ENCODE data around the gene STRN.

STRN gene

DNA sequence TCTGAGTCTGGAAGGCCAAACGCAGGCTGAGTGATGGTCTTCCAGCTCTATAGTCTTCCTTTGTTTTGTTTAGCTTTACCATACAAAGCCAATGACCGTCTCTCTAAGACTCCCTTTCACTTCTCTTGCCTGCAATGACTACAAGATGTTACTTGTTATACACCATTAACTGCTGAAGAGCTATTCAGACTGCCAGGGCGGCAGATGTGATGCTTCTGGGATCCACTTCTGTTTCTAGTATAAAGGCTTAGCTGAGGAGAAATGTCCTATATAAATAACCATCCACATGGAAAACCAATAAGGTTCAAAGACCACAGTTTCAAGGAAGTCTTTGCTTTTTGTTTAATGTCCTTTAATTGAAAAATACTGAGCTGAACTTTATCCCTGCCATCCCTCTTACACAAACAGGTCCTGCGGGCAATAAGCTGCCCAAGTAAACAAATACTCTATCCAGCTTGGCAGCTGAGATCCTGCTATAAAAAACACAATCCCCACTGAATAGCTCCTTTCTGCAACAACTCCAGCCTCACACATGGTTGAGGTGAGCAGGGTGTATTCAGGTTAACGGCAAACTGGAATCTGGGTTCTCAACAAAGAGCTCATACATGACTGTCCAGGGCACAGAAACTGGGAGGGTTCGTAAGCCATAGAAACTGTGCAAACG, 145.3 kb downstream of the STRN start:
- no peak overlapping the region for H3K4me3 ChIP-seq (ENCODE audit: low read depth, low read length)
- TF ChIP-seq, protein P1, sequence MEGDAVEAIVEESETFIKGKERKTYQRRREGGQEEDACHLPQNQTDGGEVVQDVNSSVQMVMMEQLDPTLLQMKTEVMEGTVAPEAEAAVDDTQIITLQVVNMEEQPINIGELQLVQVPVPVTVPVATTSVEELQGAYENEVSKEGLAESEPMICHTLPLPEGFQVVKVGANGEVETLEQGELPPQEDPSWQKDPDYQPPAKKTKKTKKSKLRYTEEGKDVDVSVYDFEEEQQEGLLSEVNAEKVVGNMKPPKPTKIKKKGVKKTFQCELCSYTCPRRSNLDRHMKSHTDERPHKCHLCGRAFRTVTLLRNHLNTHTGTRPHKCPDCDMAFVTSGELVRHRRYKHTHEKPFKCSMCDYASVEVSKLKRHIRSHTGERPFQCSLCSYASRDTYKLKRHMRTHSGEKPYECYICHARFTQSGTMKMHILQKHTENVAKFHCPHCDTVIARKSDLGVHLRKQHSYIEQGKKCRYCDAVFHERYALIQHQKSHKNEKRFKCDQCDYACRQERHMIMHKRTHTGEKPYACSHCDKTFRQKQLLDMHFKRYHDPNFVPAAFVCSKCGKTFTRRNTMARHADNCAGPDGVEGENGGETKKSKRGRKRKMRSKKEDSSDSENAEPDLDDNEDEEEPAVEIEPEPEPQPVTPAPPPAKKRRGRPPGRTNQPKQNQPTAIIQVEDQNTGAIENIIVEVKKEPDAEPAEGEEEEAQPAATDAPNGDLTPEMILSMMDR (IDR thresholded peaks at IDR 0.05; ENCODE audit: insufficient read depth, low read depth, low read length, missing control alignments) = no peak
- DNase-seq (ENCODE audit: low read depth) = no peak

DNA sequence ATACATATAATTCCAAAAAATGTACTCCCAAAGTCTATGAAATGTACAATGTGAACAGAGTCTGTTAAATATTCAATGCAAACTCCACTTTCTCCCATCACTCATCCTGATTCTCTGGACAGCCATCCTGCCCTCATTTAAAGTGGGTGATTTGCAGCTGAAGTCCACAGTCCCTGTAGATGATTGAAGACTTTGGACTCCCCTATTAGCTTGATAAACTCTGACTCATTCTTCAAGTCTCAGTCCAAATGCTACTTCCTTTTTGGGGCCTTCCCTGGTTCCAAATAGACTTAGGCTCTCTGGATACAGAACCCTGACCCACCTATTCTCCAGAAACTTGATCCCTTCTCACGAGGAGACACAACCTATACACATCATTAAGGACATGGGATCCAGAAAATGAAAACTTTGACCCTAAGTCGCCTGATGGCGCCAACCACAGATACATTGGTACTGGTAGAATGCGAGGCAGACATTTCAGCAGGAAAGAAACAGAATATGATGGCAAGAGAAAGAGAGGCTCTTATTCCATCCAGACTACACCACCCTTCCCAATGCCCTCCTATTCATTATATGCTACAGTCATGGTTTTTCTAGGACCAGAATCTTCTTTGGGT, 147.1 kb downstream of the STRN start:
- no peak for DNase-seq (ENCODE audit: low read depth)
- TF ChIP-seq, protein P1 (IDR thresholded peaks at IDR 0.05; ENCODE audit: insufficient read depth, low read depth, low read length, missing control alignments) = no peak
- H3K4me3 ChIP-seq (ENCODE audit: low read depth, low read length) = no peak overlapping the region

DNA sequence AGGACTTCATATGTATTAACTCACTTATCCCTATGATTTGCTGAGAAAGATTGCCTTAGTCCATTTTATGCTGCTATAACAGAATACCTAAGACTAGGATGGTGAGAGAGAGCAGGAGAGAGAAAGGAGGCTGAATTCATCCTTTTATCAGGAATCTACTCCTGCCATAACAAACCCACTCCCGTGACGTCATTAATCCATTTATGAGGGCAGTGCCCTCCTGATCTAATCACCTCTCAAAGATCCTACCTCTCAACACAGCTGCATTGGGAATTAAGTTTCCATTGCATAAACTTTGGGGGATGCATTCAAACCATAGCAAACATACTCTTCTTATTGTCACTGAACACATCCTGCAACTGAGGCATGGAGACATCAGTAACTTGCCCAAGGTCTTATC, 147.8 kb downstream of the STRN start:
- TF ChIP-seq, protein P1 (IDR thresholded peaks at IDR 0.05; ENCODE audit: insufficient read depth, low read depth, low read length, missing control alignments) = no peak
- no peak for DNase-seq (ENCODE audit: low read depth)
- no peak overlapping the region for H3K4me3 ChIP-seq (ENCODE audit: low read depth, low read length)

DNA sequence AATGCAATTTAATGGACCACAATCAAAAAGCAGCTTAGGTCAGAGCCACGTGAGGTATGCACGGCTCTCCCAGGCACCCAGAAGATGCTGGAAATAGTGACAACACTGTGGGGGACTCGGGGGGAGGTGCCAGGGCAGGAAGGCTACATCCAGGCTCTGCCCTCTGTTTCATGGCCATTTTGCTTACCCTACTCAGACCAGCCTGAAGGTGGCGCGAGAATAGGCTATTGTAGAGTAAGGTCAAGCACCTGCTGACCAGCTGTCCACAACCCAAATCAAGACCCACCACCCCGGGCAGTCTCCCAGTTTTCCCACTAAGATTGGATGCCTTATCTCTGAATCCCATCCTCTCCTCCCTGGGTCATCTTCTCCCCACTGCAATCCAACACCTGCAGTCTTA, 154.1 kb downstream of the STRN start:
- H3K4me3 ChIP-seq (ENCODE audit: low read depth, low read length) = no peak overlapping the region
- DNase-seq (ENCODE audit: low read depth) = no peak
- TF ChIP-seq, protein P1 (IDR thresholded peaks at IDR 0.05; ENCODE audit: insufficient read depth, low read depth, low read length, missing control alignments) = peak; percentile 23

DNA sequence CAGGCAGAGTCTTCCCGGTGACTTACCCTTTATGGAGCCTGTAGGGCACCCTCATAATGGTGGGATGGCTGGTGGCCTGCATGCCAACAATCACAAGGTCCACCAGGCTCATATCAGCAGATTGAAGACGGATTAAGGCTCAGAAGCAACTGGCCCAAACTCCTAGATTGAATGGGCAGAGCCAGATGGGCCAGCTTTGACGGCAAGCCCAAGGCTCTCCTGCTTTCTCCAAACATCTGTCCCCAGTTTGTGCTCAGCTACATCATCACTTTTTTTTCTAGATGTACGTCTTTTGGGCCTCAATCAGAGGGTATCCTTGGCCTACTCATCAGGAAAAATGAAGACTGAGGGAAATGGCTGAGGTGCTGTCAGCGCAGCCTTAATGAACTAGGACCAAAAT, 155.3 kb downstream of the STRN start:
- no peak overlapping the region for H3K4me3 ChIP-seq (ENCODE audit: low read depth, low read length)
- DNase-seq (ENCODE audit: low read depth) = no peak
- TF ChIP-seq, protein P1 (IDR thresholded peaks at IDR 0.05; ENCODE audit: insufficient read depth, low read depth, low read length, missing control alignments) = no peak

DNA sequence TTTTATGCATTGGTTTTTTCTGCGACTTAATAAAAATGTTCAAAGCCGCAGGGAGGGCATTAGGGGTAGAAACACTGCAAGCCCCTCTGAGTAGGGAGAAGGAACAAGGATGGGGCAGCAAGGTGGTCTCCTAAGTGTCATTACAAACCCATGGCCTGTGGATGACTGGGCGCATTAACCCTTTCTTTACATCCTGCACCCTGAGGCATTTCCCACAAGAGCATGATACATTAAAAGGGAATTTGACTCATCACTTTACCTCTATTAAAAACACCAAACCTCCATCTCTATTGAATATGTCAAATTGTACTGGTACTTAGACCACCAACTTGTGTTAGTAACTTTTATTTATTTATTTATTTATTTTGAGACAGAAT, 157.3 kb downstream of the STRN start:
- TF ChIP-seq, protein P1 (IDR thresholded peaks at IDR 0.05; ENCODE audit: insufficient read depth, low read depth, low read length, missing control alignments) = no peak
- no peak for DNase-seq (ENCODE audit: low read depth)
- no peak overlapping the region for H3K4me3 ChIP-seq (ENCODE audit: low read depth, low read length)
